Caco-2 (cell line): ENCODE data around the gene PKHD1. TPM values are rescaled to one million over a fixed set of nuclear protein-coding genes. Genes with fewer than 3 reads are reported as not detected.

Experiments
- BruUV-seq: library from RNA; stranded (reverse); fragments of 400-500 nt; replicated peaks from 2 replicates; lab custom pipeline; 2021; lab: Mats Ljungman, UMichigan
- CTCF ChIA-PET: fragments of 300-600 bp; sonication (Branson Sonifier 250); formaldehyde crosslinking; loops from one replicate; lab custom pipeline; 2022; ENCODE audit warnings: antibody characterized with exemption; lab: Charles Lee
- POLR2A ChIA-PET: fragments of 300-600 bp; sonication (Branson Sonifier 250); formaldehyde crosslinking; loops from one replicate; lab custom pipeline; 2022; ENCODE audit warnings: antibody characterized with exemption; lab: Charles Lee
- DNase-seq, 2 experiments: peaks; one replicate each; pipeline versions ENCODE4 v3.0.0 to v3.0.0-alpha.2; 2020 to 2022
- H3K27me3 ChIP-seq: replicated peaks from 2 replicates; pipeline ENCODE4 v1.6.0; 2011; ENCODE audit warnings: low read length; ENCODE audit not compliant: control insufficient read depth, insufficient read depth
- H3K36me3 ChIP-seq: 2 replicates; pipeline ENCODE4 v1.5.1; 2011; ENCODE audit warnings: low read length; ENCODE audit not compliant: control insufficient read depth, insufficient read depth
- H3K4me1 ChIP-seq: fragments of 250-450 bp; sonication (Bioruptor Pico); 2 replicates; pipeline ENCODE4 v1.5.1; 2020; ENCODE audit warnings: mild to moderate bottlenecking
- H3K4me3 ChIP-seq: 2 replicates; pipeline ENCODE4 v1.5.1; 2011; ENCODE audit warnings: low read depth, mild to moderate bottlenecking, control low read depth, low read length
- H3K9me3 ChIP-seq: fragments of 250-450 bp; sonication (Bioruptor Pico); 2 replicates; pipeline ENCODE4 v1.5.1; 2020; ENCODE audit warnings: mild to moderate bottlenecking, moderate library complexity
- H3K27ac Mint-ChIP-seq: one replicate; pipeline ENCODE4 v1.8.0; 2022; ENCODE audit warnings: mixed read lengths; ENCODE audit not compliant: unreplicated experiment
- H3K27me3 Mint-ChIP-seq: one replicate; pipeline ENCODE4 v1.8.0; 2022; ENCODE audit warnings: mixed read lengths; ENCODE audit not compliant: insufficient read depth, unreplicated experiment
- H3K36me3 Mint-ChIP-seq: one replicate; pipeline ENCODE4 v1.8.0; 2022; ENCODE audit warnings: mild to moderate bottlenecking, mixed read lengths; ENCODE audit not compliant: insufficient read depth, unreplicated experiment
- H3K4me1 Mint-ChIP-seq: one replicate; pipeline ENCODE4 v1.8.0; 2022; ENCODE audit warnings: low read depth, mixed read lengths; ENCODE audit not compliant: unreplicated experiment
- H3K4me3 Mint-ChIP-seq: one replicate; pipeline ENCODE4 v1.8.0; 2022; ENCODE audit warnings: mild to moderate bottlenecking, moderate library complexity, mixed read lengths; ENCODE audit not compliant: unreplicated experiment
- H3K9me3 Mint-ChIP-seq: one replicate; pipeline ENCODE4 v1.8.0; 2022; ENCODE audit warnings: mixed read lengths; ENCODE audit not compliant: unreplicated experiment
- intact Hi-C: fragments of 100-400 bp; cut with micrococcal nuclease; formaldehyde crosslinking; loops from one replicate; pipeline ENCODE4 v1.10.0; 2022; ENCODE audit not compliant: unreplicated experiment
- total RNA-seq: library from RNA; stranded (reverse); gene quantifications from 2 replicates; pipeline ENCODE4 v1.2.3, GENCODE V29; 2022
- TF ChIP-seq, protein P1 (sequence below), 2 experiments: fragments of 200-600 bp in 1 of 2; IDR thresholded peaks; 1 replicate in 1 of 2; 2 replicates in 1 of 2; pipeline versions ENCODE4 v1.5.1 to v1.8.0; 2011 to 2022; ENCODE audit warnings: antibody characterized with exemption in 1 of 2, control low read depth in 1 of 2, inconsistent platforms in 1 of 2, low read depth in 1 of 2, low read length in 1 of 2, mild to moderate bottlenecking in 1 of 2, moderate library complexity in 1 of 2; ENCODE audit not compliant: insufficient read depth in 1 of 2, severe bottlenecking in 1 of 2, unreplicated experiment in 1 of 2

Gene PKHD1
- total RNA-seq, 1 experiment from 2014 or later: 3.3 TPM

GRCh38 chr6:52115145-52115741 is 27.8 kb upstream of the PKHD1 start:
- TF ChIP-seq, protein P1, sequence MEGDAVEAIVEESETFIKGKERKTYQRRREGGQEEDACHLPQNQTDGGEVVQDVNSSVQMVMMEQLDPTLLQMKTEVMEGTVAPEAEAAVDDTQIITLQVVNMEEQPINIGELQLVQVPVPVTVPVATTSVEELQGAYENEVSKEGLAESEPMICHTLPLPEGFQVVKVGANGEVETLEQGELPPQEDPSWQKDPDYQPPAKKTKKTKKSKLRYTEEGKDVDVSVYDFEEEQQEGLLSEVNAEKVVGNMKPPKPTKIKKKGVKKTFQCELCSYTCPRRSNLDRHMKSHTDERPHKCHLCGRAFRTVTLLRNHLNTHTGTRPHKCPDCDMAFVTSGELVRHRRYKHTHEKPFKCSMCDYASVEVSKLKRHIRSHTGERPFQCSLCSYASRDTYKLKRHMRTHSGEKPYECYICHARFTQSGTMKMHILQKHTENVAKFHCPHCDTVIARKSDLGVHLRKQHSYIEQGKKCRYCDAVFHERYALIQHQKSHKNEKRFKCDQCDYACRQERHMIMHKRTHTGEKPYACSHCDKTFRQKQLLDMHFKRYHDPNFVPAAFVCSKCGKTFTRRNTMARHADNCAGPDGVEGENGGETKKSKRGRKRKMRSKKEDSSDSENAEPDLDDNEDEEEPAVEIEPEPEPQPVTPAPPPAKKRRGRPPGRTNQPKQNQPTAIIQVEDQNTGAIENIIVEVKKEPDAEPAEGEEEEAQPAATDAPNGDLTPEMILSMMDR (IDR thresholded peaks at IDR 0.05; ENCODE audit: insufficient read depth in 1 of 2, low read depth in 1 of 2, low read length in 1 of 2, severe bottlenecking in 1 of 2, unreplicated experiment in 1 of 2): no peak
- Histone ChIP-seq H3K4me3 (no peak overlapping the region), H3K27me3 (no peaks in the 10 kb centered on the region), H3K36me3 (no peaks in the 10 kb centered on the region), H3K4me1 (peaks cover 11% of the 10 kb centered on the region), H3K9me3 (peaks cover 7% of the 10 kb centered on the region; the same call in 1 of the 2 replicates)
- intact Hi-C loops: no loop called here
- no peaks in the 10 kb centered on the region for H3K36me3 Mint-ChIP-seq
- ChIA-PET POLR2A (no interaction called here), CTCF (interaction anchor here (0.5 kb wide), 1 partner anchor 1611 kb away, joined by 4 read pairs; no protein-coding TSS in a partner anchor)
- BruUV-seq: no TSS peak
- no peak for DNase-seq
- no peaks in the 10 kb centered on the region for H3K27me3 Mint-ChIP-seq
- H3K4me1 Mint-ChIP-seq: peaks cover 12% of the 10 kb centered on the region
- peaks cover 20% of the 10 kb centered on the region for H3K9me3 Mint-ChIP-seq
- no peak overlapping the region for H3K4me3 Mint-ChIP-seq
- H3K27ac Mint-ChIP-seq: no peak overlapping the region

DNA sequence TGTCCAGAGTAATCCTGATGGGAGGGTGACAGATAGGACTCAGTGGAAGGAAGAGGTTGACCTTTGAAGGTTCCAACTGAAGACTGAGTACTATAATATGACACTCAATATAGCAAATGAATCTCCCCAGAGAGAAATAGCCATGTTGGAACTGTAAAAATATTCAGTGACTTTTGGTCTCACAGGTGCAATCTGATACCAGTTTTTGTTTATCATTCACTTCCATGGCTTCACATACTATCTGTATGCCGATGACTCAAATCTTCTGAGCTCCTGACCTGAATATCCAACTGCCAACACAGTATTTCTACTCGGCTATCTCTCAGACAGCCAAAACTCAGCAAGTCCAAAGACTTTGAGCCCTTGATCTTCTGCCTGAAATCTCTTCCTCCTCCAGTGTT is 21.8 kb upstream of the PKHD1 start:
- TF ChIP-seq, protein P1 (IDR thresholded peaks at IDR 0.05; ENCODE audit: insufficient read depth in 1 of 2, low read depth in 1 of 2, low read length in 1 of 2, severe bottlenecking in 1 of 2, unreplicated experiment in 1 of 2): no peak
- Mint-ChIP-seq H3K36me3 (no peaks in the 10 kb centered on the region), H3K4me3 (no peak overlapping the region), H3K27me3 (no peaks in the 10 kb centered on the region), H3K9me3 (peaks cover 10% of the 10 kb centered on the region), H3K27ac (no peak overlapping the region), H3K4me1 (no peaks in the 10 kb centered on the region)
- no peaks in the 10 kb centered on the region for H3K36me3 ChIP-seq
- ChIA-PET POLR2A (no interaction called here), CTCF (no interaction called here)
- H3K4me3 ChIP-seq: no peak overlapping the region
- DNase-seq: no peak
- no peaks in the 10 kb centered on the region; the same call in 1 of the 2 replicates for H3K27me3 ChIP-seq
- intact Hi-C loops: no loop called here
- BruUV-seq: no TSS peak
- H3K4me1 ChIP-seq: no peaks in the 10 kb centered on the region
- no peaks in the 10 kb centered on the region for H3K9me3 ChIP-seq

DNA sequence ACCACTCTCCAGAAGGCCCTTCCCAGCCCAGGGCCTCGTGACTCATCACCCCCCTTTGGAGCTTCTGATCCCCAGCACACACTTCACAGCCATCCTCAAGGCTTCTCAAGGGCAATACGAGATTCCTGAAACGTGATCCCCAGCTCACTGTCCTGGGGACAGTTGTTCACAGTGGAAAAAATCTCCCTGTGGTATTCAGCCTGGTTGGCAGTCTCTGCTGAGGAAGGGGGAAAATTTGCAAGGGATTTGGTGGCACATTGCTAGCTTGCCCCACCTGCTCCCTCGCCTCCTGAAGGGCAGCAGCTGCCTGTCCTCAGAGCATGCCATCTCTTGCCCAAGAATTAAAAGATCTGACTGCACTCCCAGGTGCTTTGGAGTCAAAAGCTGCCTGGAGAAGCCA is 20.7 kb upstream of the PKHD1 start:
- Histone ChIP-seq H3K27me3 (no peaks in the 10 kb centered on the region; the same call in 1 of the 2 replicates), H3K36me3 (no peaks in the 10 kb centered on the region), H3K4me3 (no peak overlapping the region), H3K9me3 (no peaks in the 10 kb centered on the region), H3K4me1 (no peaks in the 10 kb centered on the region)
- Mint-ChIP-seq H3K4me1 (no peaks in the 10 kb centered on the region), H3K9me3 (peaks cover 10% of the 10 kb centered on the region), H3K36me3 (no peaks in the 10 kb centered on the region), H3K4me3 (no peak overlapping the region), H3K27ac (no peak overlapping the region), H3K27me3 (no peaks in the 10 kb centered on the region)
- BruUV-seq: no TSS peak
- ChIA-PET CTCF (no interaction called here), POLR2A (no interaction called here)
- no peak for DNase-seq
- TF ChIP-seq, protein P1 (IDR thresholded peaks at IDR 0.05; ENCODE audit: insufficient read depth in 1 of 2, low read depth in 1 of 2, low read length in 1 of 2, severe bottlenecking in 1 of 2, unreplicated experiment in 1 of 2): no peak
- intact Hi-C loops: no loop called here
